ENCODE results near the gene SAMD13.
A peak's percentile ranks its signal among the peaks of the same experiment; 100 is the strongest.

The SAMD13 gene

DNA sequence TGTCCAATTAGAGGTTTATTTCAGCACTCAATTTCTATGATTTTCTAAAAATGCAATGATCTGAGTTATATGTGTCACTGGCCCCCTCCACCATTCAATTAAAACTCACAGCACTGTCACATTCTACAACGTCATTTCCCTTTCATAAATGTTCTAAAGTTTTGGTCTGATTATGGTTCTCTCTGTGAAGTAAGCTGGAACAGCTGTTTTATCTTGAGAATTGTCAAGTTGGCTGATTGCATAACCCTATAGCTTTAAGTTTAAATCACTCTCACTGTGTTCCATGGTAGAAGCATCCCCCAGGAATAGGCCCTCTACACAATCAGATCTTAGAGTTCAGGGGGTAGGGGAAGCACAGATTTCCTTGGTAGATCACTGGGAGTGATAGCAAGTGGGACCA, 55.4 kb downstream of the SAMD13 start:
- no CpG with 5 or more reads among the region's 1 CpG for WGBS, 2 experiments (ENCODE audit: insufficient coverage in 2 of 2)
- Histone ChIP-seq H3K27ac (ENCODE audit: low read depth, low read length, severe bottlenecking) (no peak overlapping the region), H3K4me1 (ENCODE audit: control insufficient read depth, insufficient read depth, low read length, poor library complexity, severe bottlenecking) (no peaks in the 10 kb centered on the region), H3K9me3 (ENCODE audit: control insufficient read depth, low read length) (no peaks in the 10 kb centered on the region), H3K4me3 (ENCODE audit: extremely low read depth, insufficient read depth, low read length, poor library complexity, severe bottlenecking) (no peak overlapping the region), H3K36me3 (ENCODE audit: control insufficient read depth, insufficient read depth, low read length) (no peaks in the 10 kb centered on the region)

DNA sequence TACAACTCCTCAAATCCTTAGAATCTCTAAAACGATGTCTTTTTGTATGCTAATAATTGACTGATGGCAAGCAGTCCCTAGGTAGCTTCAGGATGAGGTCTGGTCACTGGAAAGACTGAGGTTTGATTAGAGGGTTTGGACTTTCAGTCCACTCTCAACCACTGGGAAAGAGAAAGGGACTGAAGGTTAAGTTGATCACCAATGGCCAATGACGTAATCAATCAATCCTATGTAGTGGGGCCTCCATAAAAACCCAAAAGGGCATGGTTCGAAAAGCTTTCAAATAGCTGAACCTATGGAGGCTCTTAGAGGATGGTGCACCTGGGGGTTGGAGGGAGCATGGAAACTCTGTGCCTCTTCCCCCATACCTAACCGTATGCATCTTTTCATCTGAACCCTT, 57.2 kb downstream of the SAMD13 start:
- Histone ChIP-seq H3K4me3 (ENCODE audit: extremely low read depth, insufficient read depth, low read length, poor library complexity, severe bottlenecking) (no peak overlapping the region), H3K36me3 (ENCODE audit: control insufficient read depth, insufficient read depth, low read length) (no peaks in the 10 kb centered on the region), H3K27ac (ENCODE audit: low read depth, low read length, severe bottlenecking) (no peak overlapping the region), H3K4me1 (ENCODE audit: control insufficient read depth, insufficient read depth, low read length, poor library complexity, severe bottlenecking) (no peaks in the 10 kb centered on the region), H3K9me3 (ENCODE audit: control insufficient read depth, low read length) (no peaks in the 10 kb centered on the region)
- WGBS, 2 experiments (ENCODE audit: insufficient coverage in 2 of 2) = 60 to 80% methylated on average over 1 to 2 of the region's 4 CpGs

DNA sequence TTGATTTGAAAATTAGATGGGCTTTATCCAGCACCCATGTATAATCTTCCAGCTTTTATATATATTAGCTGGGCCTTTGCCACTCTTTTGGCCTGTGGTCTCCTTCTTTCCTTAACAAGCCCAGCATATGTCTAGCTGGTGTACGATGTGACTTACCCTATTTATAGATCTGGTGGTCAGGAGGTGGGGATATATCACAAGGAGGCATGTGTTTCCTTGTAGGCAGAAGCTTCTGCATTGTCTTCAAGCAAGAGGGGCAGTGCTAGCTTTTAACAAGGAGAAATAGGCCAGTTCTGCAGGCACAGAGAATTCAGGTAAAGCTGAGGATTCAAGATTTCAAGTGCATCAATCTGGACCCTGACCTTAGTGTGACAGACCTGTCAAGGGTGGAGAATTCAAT, 58.8 kb downstream of the SAMD13 start:
- no peaks in the 10 kb centered on the region for H3K36me3 ChIP-seq (ENCODE audit: control insufficient read depth, insufficient read depth, low read length)
- WGBS, 2 experiments (ENCODE audit: insufficient coverage in 2 of 2) = no CpG with 5 or more reads among the region's 1 CpG
- H3K27ac ChIP-seq (ENCODE audit: low read depth, low read length, severe bottlenecking) = no peak overlapping the region
- H3K4me1 ChIP-seq (ENCODE audit: control insufficient read depth, insufficient read depth, low read length, poor library complexity, severe bottlenecking) = peaks cover 3% of the 10 kb centered on the region
- no peak overlapping the region for H3K4me3 ChIP-seq (ENCODE audit: extremely low read depth, insufficient read depth, low read length, poor library complexity, severe bottlenecking)
- no peaks in the 10 kb centered on the region for H3K9me3 ChIP-seq (ENCODE audit: control insufficient read depth, low read length)

DNA sequence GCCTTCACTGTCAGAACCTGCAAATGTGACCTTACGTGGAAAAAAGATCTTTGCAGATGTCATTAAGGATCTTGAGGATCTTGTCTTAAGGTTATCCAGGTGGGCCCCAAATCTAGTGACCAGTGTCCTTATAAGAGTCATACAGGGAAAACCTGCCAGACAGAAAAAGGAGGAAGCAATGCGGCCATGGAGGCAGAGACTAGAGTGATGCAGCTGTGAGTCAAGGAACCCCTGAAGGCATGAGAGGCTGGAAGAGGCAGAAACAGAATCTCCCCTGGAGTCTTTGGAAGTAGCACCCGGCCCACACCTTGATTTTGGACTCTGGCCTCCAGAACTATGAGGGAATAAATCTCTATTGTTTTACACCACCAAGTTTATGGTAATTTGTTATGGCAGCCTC, 60.3 kb downstream of the SAMD13 start:
- WGBS, 2 experiments (ENCODE audit: insufficient coverage in 2 of 2) = 86 to 89% methylated on average over 2 to 3 of the region's 3 CpGs

DNA sequence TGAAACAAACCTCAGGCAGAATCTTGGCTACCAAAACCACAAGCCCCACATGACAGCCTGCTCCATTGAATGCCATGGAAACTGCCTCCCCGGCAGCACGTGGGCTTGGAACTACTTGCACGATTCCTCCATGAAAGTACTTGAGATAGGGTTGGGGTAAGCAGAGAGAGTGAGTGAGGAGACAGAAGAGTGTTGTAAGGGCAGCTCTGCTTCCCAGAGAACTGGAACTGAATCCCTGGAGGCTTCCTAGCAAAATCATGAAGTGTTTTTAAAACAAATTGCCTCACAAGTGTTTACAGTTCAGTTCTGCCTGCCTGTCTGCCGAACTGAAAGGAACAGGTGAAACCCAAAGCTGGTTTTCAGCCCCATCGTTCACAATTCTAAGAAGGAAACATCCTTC, 61.5 kb downstream of the SAMD13 start:
- WGBS, 2 experiments (ENCODE audit: insufficient coverage in 2 of 2) = 89 to 93% methylated on average over 3 to 5 of the region's 5 CpGs
- Histone ChIP-seq H3K27ac (ENCODE audit: low read depth, low read length, severe bottlenecking) (no peak overlapping the region), H3K36me3 (ENCODE audit: control insufficient read depth, insufficient read depth, low read length) (no peaks in the 10 kb centered on the region), H3K4me1 (ENCODE audit: control insufficient read depth, insufficient read depth, low read length, poor library complexity, severe bottlenecking) (peaks cover 15% of the 10 kb centered on the region), H3K4me3 (ENCODE audit: extremely low read depth, insufficient read depth, low read length, poor library complexity, severe bottlenecking) (no peak overlapping the region), H3K9me3 (ENCODE audit: control insufficient read depth, low read length) (no peaks in the 10 kb centered on the region)

More for the DNA sequence above, 60.3 kb downstream of the SAMD13 start:
- Histone ChIP-seq H3K4me3 (ENCODE audit: extremely low read depth, insufficient read depth, low read length, poor library complexity, severe bottlenecking) (no peak overlapping the region), H3K4me1 (ENCODE audit: control insufficient read depth, insufficient read depth, low read length, poor library complexity, severe bottlenecking) (peaks cover 15% of the 10 kb centered on the region), H3K27ac (ENCODE audit: low read depth, low read length, severe bottlenecking) (no peak overlapping the region), H3K9me3 (ENCODE audit: control insufficient read depth, low read length) (no peaks in the 10 kb centered on the region), H3K36me3 (ENCODE audit: control insufficient read depth, insufficient read depth, low read length) (no peaks in the 10 kb centered on the region)

DNA sequence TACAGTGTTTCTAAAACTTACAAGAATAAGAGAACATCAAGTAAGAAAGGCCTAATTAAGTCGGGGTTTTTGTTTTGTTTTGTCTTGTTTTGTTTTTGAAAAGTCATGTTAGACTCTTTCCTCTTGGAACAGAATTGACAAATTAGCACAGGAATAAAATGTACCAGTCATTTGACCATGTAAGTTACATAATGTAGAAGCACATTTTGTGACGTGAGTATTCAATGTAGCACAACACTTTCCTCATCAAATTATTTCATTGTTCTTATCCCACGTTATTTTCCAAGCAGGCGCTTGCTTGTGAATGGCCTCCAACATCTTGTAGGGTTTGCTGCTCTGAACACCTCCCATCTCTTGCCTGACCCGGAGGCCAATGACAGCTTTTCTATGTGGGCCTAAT, 62.1 kb downstream of the SAMD13 start:
- Histone ChIP-seq H3K4me1 (ENCODE audit: control insufficient read depth, insufficient read depth, low read length, poor library complexity, severe bottlenecking) (peaks cover 15% of the 10 kb centered on the region), H3K27ac (ENCODE audit: low read depth, low read length, severe bottlenecking) (no peak overlapping the region), H3K9me3 (ENCODE audit: control insufficient read depth, low read length) (no peaks in the 10 kb centered on the region), H3K36me3 (ENCODE audit: control insufficient read depth, insufficient read depth, low read length) (no peaks in the 10 kb centered on the region), H3K4me3 (ENCODE audit: extremely low read depth, insufficient read depth, low read length, poor library complexity, severe bottlenecking) (no peak overlapping the region)
- WGBS, 2 experiments (ENCODE audit: insufficient coverage in 2 of 2) = 91 to 95% methylated on average over 4 of the region's 5 CpGs

DNA sequence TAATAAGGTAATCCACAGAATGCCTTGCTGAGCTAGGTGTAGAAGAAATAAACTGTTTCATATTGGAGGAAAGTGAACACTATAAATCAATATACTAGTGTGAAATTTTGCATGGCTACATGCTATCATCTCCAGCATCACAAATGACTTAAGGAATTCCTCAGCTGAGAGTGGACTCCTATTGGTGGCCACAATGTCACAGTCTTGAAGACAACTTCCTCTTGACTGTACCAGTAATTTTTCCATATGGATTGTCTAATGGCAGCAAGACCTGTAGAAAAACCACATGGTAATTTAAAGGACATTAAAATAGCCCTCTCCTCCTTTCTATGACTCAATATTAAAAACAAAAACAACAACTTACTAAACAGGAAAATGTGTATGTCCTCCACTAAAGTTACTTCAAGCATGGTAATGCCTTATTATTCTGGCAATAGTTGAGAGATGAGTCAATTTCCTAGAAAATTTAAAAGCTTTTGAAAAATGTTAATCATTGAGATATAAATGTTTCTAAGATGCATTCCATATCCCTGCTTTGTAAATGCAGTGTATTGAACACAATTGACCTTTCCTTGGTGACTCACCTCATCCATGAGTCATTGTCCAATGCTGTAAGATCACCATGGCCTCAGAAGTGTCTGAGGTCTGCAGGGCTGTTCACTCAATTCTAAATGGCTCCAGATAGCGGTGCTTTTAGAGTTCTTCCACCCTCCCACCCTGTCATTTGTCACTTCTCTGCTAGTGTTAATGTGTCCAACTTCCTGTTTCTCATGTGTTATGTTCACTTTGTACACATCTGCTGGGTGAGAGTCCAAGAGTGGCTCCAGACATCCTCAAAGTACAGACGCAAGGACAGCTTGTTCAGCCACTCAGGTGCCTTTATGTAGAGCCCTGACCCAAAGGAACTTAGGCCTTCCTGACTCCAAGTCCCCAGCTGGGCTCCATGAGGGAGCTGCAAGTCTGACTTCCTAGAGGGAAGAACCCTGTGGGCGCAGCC, 64.0 kb downstream of the SAMD13 start:
- Histone ChIP-seq H3K4me3 (ENCODE audit: extremely low read depth, insufficient read depth, low read length, poor library complexity, severe bottlenecking) (no peak overlapping the region), H3K4me1 (ENCODE audit: control insufficient read depth, insufficient read depth, low read length, poor library complexity, severe bottlenecking) (peaks cover 15% of the 10 kb centered on the region), H3K27ac (ENCODE audit: low read depth, low read length, severe bottlenecking) (peak overlapping the region; percentile 83), H3K9me3 (ENCODE audit: control insufficient read depth, low read length) (no peaks in the 10 kb centered on the region), H3K36me3 (ENCODE audit: control insufficient read depth, insufficient read depth, low read length) (no peaks in the 10 kb centered on the region)
- WGBS, 2 experiments (ENCODE audit: insufficient coverage in 2 of 2) = 44 to 90% methylated on average over 2 of the region's 3 CpGs

DNA sequence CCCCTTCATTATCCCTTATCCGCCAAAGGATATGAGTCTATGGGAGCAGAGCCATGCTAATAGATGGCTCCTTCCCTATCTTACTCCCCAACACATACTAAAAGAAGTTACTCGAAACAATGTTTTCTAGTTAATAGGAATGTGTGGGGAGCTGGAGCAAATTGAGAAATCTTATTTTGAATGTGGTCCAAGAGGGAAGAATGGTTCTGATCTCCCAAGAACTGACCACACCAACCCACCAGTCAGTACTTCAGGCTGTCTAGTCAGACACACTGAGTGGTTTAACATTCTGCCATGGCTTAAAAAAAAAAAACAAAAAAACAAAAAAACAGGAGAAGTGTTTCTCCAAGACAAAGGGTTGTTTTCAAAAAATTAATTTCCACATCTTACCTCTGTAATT, 65.3 kb downstream of the SAMD13 start:
- no peak overlapping the region for H3K27ac ChIP-seq (ENCODE audit: low read depth, low read length, severe bottlenecking)
- peaks cover 15% of the 10 kb centered on the region for H3K4me1 ChIP-seq (ENCODE audit: control insufficient read depth, insufficient read depth, low read length, poor library complexity, severe bottlenecking)
- H3K36me3 ChIP-seq (ENCODE audit: control insufficient read depth, insufficient read depth, low read length) = no peaks in the 10 kb centered on the region
- H3K4me3 ChIP-seq (ENCODE audit: extremely low read depth, insufficient read depth, low read length, poor library complexity, severe bottlenecking) = no peak overlapping the region
- no peaks in the 10 kb centered on the region for H3K9me3 ChIP-seq (ENCODE audit: control insufficient read depth, low read length)
- WGBS, 2 experiments (ENCODE audit: insufficient coverage in 2 of 2) = no CpG with 5 or more reads among the region's 2 CpGs

DNA sequence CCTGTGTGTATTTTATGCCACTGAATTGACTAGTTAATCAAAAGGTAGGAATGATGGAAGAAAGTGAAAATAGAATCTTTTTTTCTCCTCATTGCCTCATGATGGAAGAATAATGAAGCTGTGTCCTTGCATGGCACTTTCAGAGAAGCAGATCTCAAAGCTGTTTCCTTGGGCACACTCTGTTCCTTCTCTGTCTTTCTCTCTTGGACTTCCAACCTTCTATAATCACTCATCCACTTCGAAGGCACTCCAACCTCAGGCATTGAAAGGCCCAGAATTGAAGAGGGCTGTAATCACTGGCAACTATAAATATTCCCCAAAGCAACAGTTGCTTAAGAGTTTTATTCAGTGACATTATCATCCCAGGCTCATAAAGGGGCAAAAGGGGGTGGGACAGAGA, 65.7 kb downstream of the SAMD13 start:
- Histone ChIP-seq H3K36me3 (ENCODE audit: control insufficient read depth, insufficient read depth, low read length) (no peaks in the 10 kb centered on the region), H3K27ac (ENCODE audit: low read depth, low read length, severe bottlenecking) (no peak overlapping the region), H3K9me3 (ENCODE audit: control insufficient read depth, low read length) (no peaks in the 10 kb centered on the region), H3K4me1 (ENCODE audit: control insufficient read depth, insufficient read depth, low read length, poor library complexity, severe bottlenecking) (peaks cover 15% of the 10 kb centered on the region), H3K4me3 (ENCODE audit: extremely low read depth, insufficient read depth, low read length, poor library complexity, severe bottlenecking) (no peak overlapping the region)
- WGBS, 2 experiments (ENCODE audit: insufficient coverage in 2 of 2) = 89 to 100% methylated on average over 1 of the region's 1 CpG

DNA sequence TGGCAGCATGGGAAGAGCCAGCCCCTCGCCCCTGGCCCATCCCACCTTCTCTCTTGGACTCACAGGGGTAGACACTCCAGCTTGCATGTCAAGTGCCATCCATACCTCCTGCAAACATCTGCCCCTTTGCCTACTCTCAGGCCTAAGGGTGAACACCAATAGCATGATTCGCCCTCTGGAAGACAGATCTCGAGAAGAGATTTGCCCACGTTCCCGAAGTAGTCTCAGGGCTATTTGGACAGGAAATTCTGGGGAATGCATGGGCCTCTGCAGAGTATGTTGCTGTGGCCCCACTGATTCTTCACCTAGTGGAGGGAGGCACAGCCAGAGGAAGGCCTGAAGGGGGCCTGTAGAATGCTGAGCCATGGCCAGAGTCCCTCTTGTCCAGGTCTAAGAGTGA, 66.9 kb downstream of the SAMD13 start:
- 95 to 100% methylated on average over 4 to 5 of the region's 5 CpGs for WGBS, 2 experiments (ENCODE audit: insufficient coverage in 2 of 2)
- no peaks in the 10 kb centered on the region for H3K9me3 ChIP-seq (ENCODE audit: control insufficient read depth, low read length)
- H3K4me3 ChIP-seq (ENCODE audit: extremely low read depth, insufficient read depth, low read length, poor library complexity, severe bottlenecking) = no peak overlapping the region
- H3K4me1 ChIP-seq (ENCODE audit: control insufficient read depth, insufficient read depth, low read length, poor library complexity, severe bottlenecking) = peaks cover 15% of the 10 kb centered on the region
- no peaks in the 10 kb centered on the region for H3K36me3 ChIP-seq (ENCODE audit: control insufficient read depth, insufficient read depth, low read length)
- no peak overlapping the region for H3K27ac ChIP-seq (ENCODE audit: low read depth, low read length, severe bottlenecking)

DNA sequence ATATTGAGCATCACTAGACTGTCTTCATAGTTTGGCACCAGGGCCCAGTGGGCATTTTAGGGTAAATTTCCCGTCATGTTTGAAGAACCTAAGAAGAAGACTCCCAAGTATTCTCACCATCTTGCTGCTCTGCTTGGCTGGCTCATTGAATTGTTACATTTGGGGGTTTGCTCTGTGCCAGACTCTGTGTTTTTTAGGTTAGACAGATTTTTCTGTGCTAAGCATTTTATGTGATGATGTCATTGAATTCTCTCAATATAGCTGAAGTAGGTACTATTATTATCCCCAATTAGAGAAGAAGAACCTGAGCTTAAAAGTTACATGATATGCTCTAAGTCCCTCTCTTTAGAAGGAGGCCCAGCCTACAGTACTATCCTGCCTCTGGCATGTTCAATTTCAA, 68.8 kb downstream of the SAMD13 start:
- no peaks in the 10 kb centered on the region for H3K36me3 ChIP-seq (ENCODE audit: control insufficient read depth, insufficient read depth, low read length)
- H3K27ac ChIP-seq (ENCODE audit: low read depth, low read length, severe bottlenecking) = no peak overlapping the region
- no CpG with 5 or more reads among the region's 1 CpG for WGBS, 2 experiments (ENCODE audit: insufficient coverage in 2 of 2)
- H3K9me3 ChIP-seq (ENCODE audit: control insufficient read depth, low read length) = no peaks in the 10 kb centered on the region
- peaks cover 13% of the 10 kb centered on the region for H3K4me1 ChIP-seq (ENCODE audit: control insufficient read depth, insufficient read depth, low read length, poor library complexity, severe bottlenecking)
- H3K4me3 ChIP-seq (ENCODE audit: extremely low read depth, insufficient read depth, low read length, poor library complexity, severe bottlenecking) = no peak overlapping the region

All from mesodermal cell (in vitro differentiated cells).